RPMI7951 (cell line): ENCODE data around the gene VSX2. TPM values are rescaled to one million over a fixed set of nuclear protein-coding genes. Genes with fewer than 3 reads are reported as not detected.

Experiments used
- DNase-seq: peaks from one replicate; pipeline ENCODE4 v3.0.0-alpha.2; 2012; ENCODE audit warnings: low read depth
- total RNA-seq: library from RNA; depleted of rRNA; stranded (reverse); fragments of >200 nt; shearing (Covaris generic); gene quantifications from 2 replicates; pipeline ENCODE4 v1.2.3, GENCODE V29; 2014; rRNA removed

The VSX2 gene
- not detected in 2 replicates for total RNA-seq

GRCh38 chr14:74238974-74239847, at the start of gene VSX2:
TSS of gene VSX2 (plus strand) at chr14:74239449. CDS start at chr14:74239562, 113 bp downstream.
- DNase-seq: no peak

- no peak for DNase-seq
These were observed 48.2 kb upstream of the VSX2 start for GRCh38 chr14:74190927-74191575.

GRCh38 chr14:74194506-74195274, 44.6 kb upstream of the VSX2 start:
- no peak for DNase-seq

GRCh38 chr14:74195623-74196022, 43.6 kb upstream of the VSX2 start:
- no peak for DNase-seq

- DNase-seq: no peak
These were observed 40.6 kb upstream of the VSX2 start for GRCh38 chr14:74198441-74199234.

GRCh38 chr14:74202113-74202512, 37.1 kb upstream of the VSX2 start:
- no peak for DNase-seq

- DNase-seq: no peak
These were observed 35.6 kb upstream of the VSX2 start for GRCh38 chr14:74203639-74204038.

- no peak for DNase-seq
These were observed 34.8 kb upstream of the VSX2 start for GRCh38 chr14:74204491-74204890.

GRCh38 chr14:74205882-74206281, 33.4 kb upstream of the VSX2 start:
- no peak for DNase-seq

GRCh38 chr14:74207943-74208342, 31.3 kb upstream of the VSX2 start:
- DNase-seq: no peak

GRCh38 chr14:74208642-74209041, 30.6 kb upstream of the VSX2 start:
- DNase-seq: no peak

- peak; percentile 3 for DNase-seq
These were observed 27.2 kb upstream of the VSX2 start for GRCh38 chr14:74211945-74212580.

GRCh38 chr14:74213907-74214803, 25.1 kb upstream of the VSX2 start:
- DNase-seq: no peak

GRCh38 chr14:74216671-74217070, 22.6 kb upstream of the VSX2 start:
- DNase-seq: no peak

- peak; percentile 54 for DNase-seq
These were observed 21.4 kb upstream of the VSX2 start for GRCh38 chr14:74217672-74218448.

- DNase-seq: no peak
These were observed 20.8 kb upstream of the VSX2 start for GRCh38 chr14:74218462-74218861.

- no peak for DNase-seq
These were observed 19.7 kb upstream of the VSX2 start for GRCh38 chr14:74219277-74220205.

- DNase-seq: no peak
These were observed 18.3 kb upstream of the VSX2 start for GRCh38 chr14:74220991-74221390.
